ENCODE measurements around the gene ZNF469. TPM values are rescaled to one million over a fixed set of nuclear protein-coding genes. Genes with fewer than 3 reads are reported as not detected.

The ZNF469 gene
- total and polyA plus RNA-seq, 2 of the 13 experiments (the other 11 are each of a cell fraction or from before 2014, with no cell fraction given): not detected

DNA sequence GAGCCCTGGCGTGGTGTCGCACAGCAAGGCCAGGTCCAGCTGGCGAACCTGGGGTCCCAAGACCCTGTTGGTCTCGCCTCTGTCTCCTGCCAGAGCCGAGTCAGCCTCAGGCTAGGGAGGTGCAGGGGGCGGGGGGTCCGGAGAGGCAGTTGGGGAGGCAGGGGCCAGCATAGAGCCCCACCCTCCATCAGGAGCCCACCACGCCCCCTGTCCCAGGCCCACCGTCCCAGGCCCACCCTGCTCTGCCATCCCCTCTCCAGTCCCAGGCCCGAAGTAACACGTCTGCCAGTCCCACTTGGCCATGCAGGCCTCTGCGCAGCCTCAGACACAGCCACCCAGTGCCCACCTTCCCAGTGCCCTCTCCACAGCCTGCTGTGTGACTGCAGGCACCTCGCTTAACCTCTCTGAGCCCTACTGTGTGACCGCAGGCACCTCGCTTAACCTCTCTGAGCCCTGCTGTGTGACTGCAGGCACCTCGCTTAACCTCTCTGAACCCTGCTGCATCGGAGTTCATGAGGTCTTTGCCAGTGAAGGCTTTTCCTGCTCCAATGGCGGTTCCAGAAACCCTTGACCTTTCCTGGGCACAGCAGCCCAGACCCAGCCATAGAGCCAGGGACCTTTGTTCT, 29.3 kb downstream of the ZNF469 start:
- FAIRE-seq: no peak
- CTCF ChIA-PET (ENCODE audit: low intra/inter-chr PET ratio, low total read pairs): no interaction called here

DNA sequence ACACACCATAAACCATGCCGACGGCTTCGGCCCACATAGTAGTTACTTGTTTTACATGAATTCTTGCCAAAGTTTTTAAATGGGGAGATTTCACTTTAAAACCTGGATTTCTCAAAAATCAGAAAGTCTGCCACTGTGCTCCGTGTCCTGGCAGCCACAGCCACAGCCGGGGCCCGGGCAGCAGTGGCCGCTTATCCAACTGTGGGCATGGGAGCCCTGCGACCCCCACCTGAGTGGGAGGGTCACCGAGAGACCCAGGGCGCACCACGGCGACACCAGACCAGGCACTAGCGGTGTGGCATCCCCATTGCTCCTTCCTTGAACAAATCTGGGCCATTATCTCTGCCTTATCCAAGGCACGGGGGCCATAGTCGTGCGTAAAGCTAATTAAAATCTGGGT, 30.0 kb downstream of the ZNF469 start:
- FAIRE-seq (no peak), ATAC-seq (no peak), DNase-seq (ENCODE audit: low spot score) (no peak)
- POLR2A ChIA-PET: no interaction called here
- no peaks in the 10 kb centered on the region for H3K79me2 ChIP-seq (ENCODE audit: insufficient read depth, low read length)
- no peak overlapping the region for H3K9ac ChIP-seq (ENCODE audit: insufficient read depth, low read depth, low read length)
- no peaks in the 10 kb centered on the region; the same call in 1 of the 2 replicates for H4K20me1 ChIP-seq (ENCODE audit: insufficient read depth, low read length)
- no TSS peak for BruUV-seq (replicated peaks)
- H3K4me1 ChIP-seq (ENCODE audit: insufficient read depth, low read length): no peaks in the 10 kb centered on the region
- H3K4me2 ChIP-seq (ENCODE audit: low read depth, low read length): no peak overlapping the region
- CTCF ChIA-PET (ENCODE audit: low intra/inter-chr PET ratio, low total read pairs): no interaction called here
- 30% methylated on average over 11 of the region's 16 CpGs for WGBS (ENCODE audit: low lambda C conversion rate)
- H3K9me3 ChIP-seq (ENCODE audit: low read length): no peaks in the 10 kb centered on the region
- no peak overlapping the region for H3K4me3 ChIP-seq (replicated peaks in 1 of 3; ENCODE audit: insufficient read depth in 1 of 3, low read depth in 2 of 3, low read length in 3 of 3)
- intact Hi-C loops (cut with micrococcal nuclease; ENCODE audit: unreplicated experiment) (no loop called here), in situ Hi-C loops (cut with HindIII; ENCODE audit: extremely low pct_ligation_motif_present, low pct_unique_long_range_greater_than_20kb) (no loop called here)
- H3K36me3 ChIP-seq (replicated peaks in 1 of 2; ENCODE audit: control insufficient read depth in 1 of 2, insufficient read depth in 2 of 2, low read length in 2 of 2): no peaks in the 10 kb centered on the region
- H2AFZ ChIP-seq (ENCODE audit: low read length): no peak overlapping the region
- peaks cover 26 to 67% of the 10 kb centered on the region in 2 experiments for H3K27me3 ChIP-seq (ENCODE audit: control insufficient read depth in 1 of 2, insufficient read depth in 2 of 2, low read length in 2 of 2)
- H3K27ac ChIP-seq (ENCODE audit: extremely low read length, insufficient read depth, low read length): no peak overlapping the region
- TF ChIP-seq, protein P1, sequence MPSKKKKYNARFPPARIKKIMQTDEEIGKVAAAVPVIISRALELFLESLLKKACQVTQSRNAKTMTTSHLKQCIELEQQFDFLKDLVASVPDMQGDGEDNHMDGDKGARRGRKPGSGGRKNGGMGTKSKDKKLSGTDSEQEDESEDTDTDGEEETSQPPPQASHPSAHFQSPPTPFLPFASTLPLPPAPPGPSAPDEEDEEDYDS (CRISPR knock-in tag; IDR thresholded peaks at IDR 0.05): no peak
- TF ChIP-seq, protein P2, sequence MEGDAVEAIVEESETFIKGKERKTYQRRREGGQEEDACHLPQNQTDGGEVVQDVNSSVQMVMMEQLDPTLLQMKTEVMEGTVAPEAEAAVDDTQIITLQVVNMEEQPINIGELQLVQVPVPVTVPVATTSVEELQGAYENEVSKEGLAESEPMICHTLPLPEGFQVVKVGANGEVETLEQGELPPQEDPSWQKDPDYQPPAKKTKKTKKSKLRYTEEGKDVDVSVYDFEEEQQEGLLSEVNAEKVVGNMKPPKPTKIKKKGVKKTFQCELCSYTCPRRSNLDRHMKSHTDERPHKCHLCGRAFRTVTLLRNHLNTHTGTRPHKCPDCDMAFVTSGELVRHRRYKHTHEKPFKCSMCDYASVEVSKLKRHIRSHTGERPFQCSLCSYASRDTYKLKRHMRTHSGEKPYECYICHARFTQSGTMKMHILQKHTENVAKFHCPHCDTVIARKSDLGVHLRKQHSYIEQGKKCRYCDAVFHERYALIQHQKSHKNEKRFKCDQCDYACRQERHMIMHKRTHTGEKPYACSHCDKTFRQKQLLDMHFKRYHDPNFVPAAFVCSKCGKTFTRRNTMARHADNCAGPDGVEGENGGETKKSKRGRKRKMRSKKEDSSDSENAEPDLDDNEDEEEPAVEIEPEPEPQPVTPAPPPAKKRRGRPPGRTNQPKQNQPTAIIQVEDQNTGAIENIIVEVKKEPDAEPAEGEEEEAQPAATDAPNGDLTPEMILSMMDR (CRISPR knock-in tag; IDR thresholded peaks at IDR 0.05): no peak
- TF ChIP-seq HMGA1 (CRISPR knock-in tag; conservative IDR thresholded peaks at IDR 0.05) (no peak), ZFY (CRISPR knock-in tag; IDR thresholded peaks at IDR 0.05) (no peak), ZNF484 (CRISPR knock-in tag; IDR thresholded peaks at IDR 0.05; ENCODE audit: borderline replicate concordance, low read depth) (no peak), ZNF232 (CRISPR knock-in tag; IDR thresholded peaks at IDR 0.05; ENCODE audit: borderline replicate concordance) (no peak), HDAC2 (CRISPR knock-in tag; IDR thresholded peaks at IDR 0.05) (no peak), ZNF879 (CRISPR knock-in tag; IDR thresholded peaks at IDR 0.05) (no peak), ZNF709 (CRISPR knock-in tag; IDR thresholded peaks at IDR 0.05) (no peak), ZNF558 (CRISPR knock-in tag; IDR thresholded peaks at IDR 0.05; ENCODE audit: borderline replicate concordance) (no peak), ZNF205 (CRISPR knock-in tag; IDR thresholded peaks at IDR 0.05) (no peak)

More for the DNA sequence above, 29.3 kb downstream of the ZNF469 start:
- Histone ChIP-seq H3K9ac (ENCODE audit: insufficient read depth, low read depth, low read length) (no peak overlapping the region), H3K27me3 (ENCODE audit: control insufficient read depth in 1 of 2, insufficient read depth in 2 of 2, low read length in 2 of 2) (peaks cover 24 to 67% of the 10 kb centered on the region in 2 experiments), H3K27ac (ENCODE audit: extremely low read length, insufficient read depth, low read length) (no peak overlapping the region), H3K9me3 (ENCODE audit: low read length) (no peaks in the 10 kb centered on the region), H3K4me2 (ENCODE audit: low read depth, low read length) (no peak overlapping the region), H3K79me2 (ENCODE audit: insufficient read depth, low read length) (no peaks in the 10 kb centered on the region), H3K4me1 (ENCODE audit: insufficient read depth, low read length) (no peaks in the 10 kb centered on the region), H3K4me3 (replicated peaks in 1 of 3; ENCODE audit: insufficient read depth in 1 of 3, low read depth in 2 of 3, low read length in 3 of 3) (no peak overlapping the region), H3K36me3 (replicated peaks in 1 of 2; ENCODE audit: control insufficient read depth in 1 of 2, insufficient read depth in 2 of 2, low read length in 2 of 2) (no peaks in the 10 kb centered on the region), H2AFZ (ENCODE audit: low read length) (no peak overlapping the region), H4K20me1 (ENCODE audit: insufficient read depth, low read length) (no peaks in the 10 kb centered on the region; the same call in 1 of the 2 replicates)
- ATAC-seq: no peak
- in situ Hi-C loops (cut with HindIII; ENCODE audit: extremely low pct_ligation_motif_present, low pct_unique_long_range_greater_than_20kb): no loop called here
- no peak for DNase-seq (ENCODE audit: low spot score)
- 47% methylated on average over 13 of the region's 18 CpGs for WGBS (ENCODE audit: low lambda C conversion rate)
- BruUV-seq (replicated peaks): no TSS peak
- intact Hi-C loops (cut with micrococcal nuclease; ENCODE audit: unreplicated experiment): no loop called here
- TF ChIP-seq ZNF543 (CRISPR knock-in tag; IDR thresholded peaks at IDR 0.05) (no peak), PHF8 (CRISPR knock-in tag; IDR thresholded peaks at IDR 0.05) (no peak), ZMYM3 (CRISPR knock-in tag; IDR thresholded peaks at IDR 0.05) (peak; percentile 93), ZFP36 (IDR thresholded peaks at IDR 0.05; ENCODE audit: borderline replicate concordance, low read depth, low read length, partially characterized antibody) (peak; percentile 69), ZNF768 (CRISPR knock-in tag; IDR thresholded peaks at IDR 0.05) (peak; percentile 100), NR2C2 (CRISPR knock-in tag; IDR thresholded peaks at IDR 0.05; ENCODE audit: borderline replicate concordance) (no peak), ZNF713 (CRISPR knock-in tag; IDR thresholded peaks at IDR 0.05) (no peak)
- TF ChIP-seq, protein P3, sequence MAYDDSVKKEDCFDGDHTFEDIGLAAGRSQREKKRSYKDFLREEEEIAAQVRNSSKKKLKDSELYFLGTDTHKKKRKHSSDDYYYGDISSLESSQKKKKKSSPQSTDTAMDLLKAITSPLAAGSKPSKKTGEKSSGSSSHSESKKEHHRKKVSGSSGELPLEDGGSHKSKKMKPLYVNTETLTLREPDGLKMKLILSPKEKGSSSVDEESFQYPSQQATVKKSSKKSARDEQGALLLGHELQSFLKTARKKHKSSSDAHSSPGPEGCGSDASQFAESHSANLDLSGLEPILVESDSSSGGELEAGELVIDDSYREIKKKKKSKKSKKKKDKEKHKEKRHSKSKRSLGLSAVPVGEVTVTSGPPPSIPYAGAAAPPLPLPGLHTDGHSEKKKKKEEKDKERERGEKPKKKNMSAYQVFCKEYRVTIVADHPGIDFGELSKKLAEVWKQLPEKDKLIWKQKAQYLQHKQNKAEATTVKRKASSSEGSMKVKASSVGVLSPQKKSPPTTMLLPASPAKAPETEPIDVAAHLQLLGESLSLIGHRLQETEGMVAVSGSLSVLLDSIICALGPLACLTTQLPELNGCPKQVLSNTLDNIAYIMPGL (CRISPR knock-in tag; IDR thresholded peaks at IDR 0.05; ENCODE audit: borderline replicate concordance in 1 of 2, low read depth in 1 of 2): no peak
- POLR2A ChIA-PET: no interaction called here
